ENCODE results near the gene TSKS.

GRCh38 chr19:49799798-49800376 is 36.8 kb upstream of the TSKS start:
- TF ChIP-seq CTCF (IDR thresholded peaks at IDR 0.05; ENCODE audit: low read depth, low read length) (peak; percentile 25), EZH2phosphoT487 (IDR thresholded peaks at IDR 0.05; ENCODE audit: low read depth) (no peak)

All from OCI-LY3 (cell line).